H9 (cell line): ENCODE results near the gene AGTRAP. TPM values are rescaled to one million over a fixed set of nuclear protein-coding genes. Genes with fewer than 3 reads are reported as not detected.

Experiments used
- DNase-seq: peaks from one replicate; pipeline ENCODE4 v3.0.0-alpha.2; 2017
- H2AFZ ChIP-seq: one replicate; pipeline ENCODE4 v1.6.1; 2013; ENCODE audit warnings: mild to moderate bottlenecking, low read length, control low read depth, moderate library complexity
- H2AK5ac ChIP-seq: 2 replicates; pipeline ENCODE4 v1.6.1; 2013; ENCODE audit warnings: low read length, control low read depth, mixed read lengths; ENCODE audit not compliant: insufficient read length
- H2BK120ac ChIP-seq: one replicate; pipeline ENCODE4 v1.6.1; 2013; ENCODE audit warnings: low read depth, mild to moderate bottlenecking, low read length, control low read depth, inconsistent platforms; ENCODE audit not compliant: poor library complexity, severe bottlenecking
- H2BK12ac ChIP-seq: 2 replicates; pipeline ENCODE4 v1.6.1; 2013; ENCODE audit warnings: low read length, control low read depth, mixed read lengths, low read depth; ENCODE audit not compliant: insufficient read length
- H2BK15ac ChIP-seq: 2 replicates; pipeline ENCODE4 v1.6.1; 2013; ENCODE audit warnings: low read depth, low read length, control low read depth
- H2BK20ac ChIP-seq: one replicate; pipeline ENCODE4 v1.6.1; 2013; ENCODE audit warnings: low read depth, mild to moderate bottlenecking, low read length, control low read depth, inconsistent platforms; ENCODE audit not compliant: poor library complexity, severe bottlenecking
- H2BK5ac ChIP-seq: 2 replicates; pipeline ENCODE4 v1.6.1; 2013; ENCODE audit warnings: low read length, control low read depth, mixed read lengths; ENCODE audit not compliant: insufficient read length
- H3K14ac ChIP-seq: 2 replicates; pipeline ENCODE4 v1.6.1; 2013; ENCODE audit warnings: low read length, control low read depth; ENCODE audit not compliant: insufficient read depth
- H3K18ac ChIP-seq: 2 replicates; pipeline ENCODE4 v1.6.1; 2013; ENCODE audit warnings: low read depth, mild to moderate bottlenecking, mixed read lengths, low read length, control low read depth; ENCODE audit not compliant: insufficient read length
- H3K23ac ChIP-seq: 2 replicates; pipeline ENCODE4 v1.6.1; 2013; ENCODE audit warnings: low read length, control low read depth, mixed read lengths, low read depth; ENCODE audit not compliant: insufficient read length
- H3K23me2 ChIP-seq: 2 replicates; pipeline ENCODE4 v1.6.1; 2013; ENCODE audit warnings: low read depth, mild to moderate bottlenecking, mixed read lengths, low read length, control low read depth; ENCODE audit not compliant: insufficient read length, poor library complexity, severe bottlenecking
- H3K27ac ChIP-seq: 2 replicates; pipeline ENCODE4 v1.5.1; 2013; ENCODE audit warnings: low read length, control low read depth, mixed read lengths, low read depth; ENCODE audit not compliant: insufficient read length
- H3K27me3 ChIP-seq: 2 replicates; pipeline ENCODE4 v1.6.1; 2013; ENCODE audit warnings: low read length, control low read depth, inconsistent platforms; ENCODE audit not compliant: insufficient read depth
- H3K4ac ChIP-seq: 2 replicates; pipeline ENCODE4 v1.6.1; 2013; ENCODE audit warnings: low read depth, mild to moderate bottlenecking, control low read depth, inconsistent platforms, low read length, moderate library complexity
- H3K4me1 ChIP-seq: 2 replicates; pipeline ENCODE4 v1.6.1; 2013; ENCODE audit warnings: low read length, control low read depth, inconsistent platforms; ENCODE audit not compliant: insufficient read depth
- H3K4me2 ChIP-seq: 2 replicates; pipeline ENCODE4 v1.6.1; 2013; ENCODE audit warnings: low read length, control low read depth, mixed read lengths; ENCODE audit not compliant: insufficient read length, insufficient read depth
- H3K56ac ChIP-seq: 2 replicates; pipeline ENCODE4 v1.6.1; 2013; ENCODE audit warnings: low read depth, mild to moderate bottlenecking, mixed read lengths, low read length, control low read depth; ENCODE audit not compliant: insufficient read length
- H3K79me1 ChIP-seq: 2 replicates; pipeline ENCODE4 v1.6.1; 2013; ENCODE audit warnings: low read depth, mild to moderate bottlenecking, moderate library complexity, low read length, control low read depth, inconsistent platforms; ENCODE audit not compliant: insufficient read depth, poor library complexity, severe bottlenecking
- H3K79me2 ChIP-seq: 2 replicates; pipeline ENCODE4 v1.6.1; 2013; ENCODE audit warnings: low read length, control low read depth, inconsistent platforms; ENCODE audit not compliant: insufficient read depth
- H3K9ac ChIP-seq: 2 replicates; pipeline ENCODE4 v1.6.1; 2013; ENCODE audit warnings: low read length, control low read depth, mixed read lengths; ENCODE audit not compliant: insufficient read length; ENCODE audit errors: extremely low read depth
- H3K9me3 ChIP-seq: one replicate; pipeline ENCODE4 v1.6.1; 2013; ENCODE audit warnings: low read depth, low read length, inconsistent platforms; ENCODE audit not compliant: control insufficient read depth
- H3T11ph ChIP-seq: one replicate; pipeline ENCODE4 v1.6.1; 2013; ENCODE audit warnings: mild to moderate bottlenecking, low read length, control low read depth, inconsistent platforms
- H4K20me1 ChIP-seq: one replicate; pipeline ENCODE4 v1.6.1; 2013; ENCODE audit not compliant: control insufficient read depth, insufficient read length, insufficient read depth
- H4K5ac ChIP-seq: 2 replicates; pipeline ENCODE4 v1.6.1; 2013; ENCODE audit warnings: low read depth, mild to moderate bottlenecking, mixed read lengths, low read length, control low read depth; ENCODE audit not compliant: insufficient read length
- H4K8ac ChIP-seq: replicated peaks from 2 replicates; pipeline ENCODE4 v1.6.1; 2013; ENCODE audit warnings: low read length, control low read depth, mixed read lengths, low read depth; ENCODE audit not compliant: insufficient read length
- H4K91ac ChIP-seq: 2 replicates; pipeline ENCODE4 v1.6.1; 2013; ENCODE audit warnings: low read depth, mild to moderate bottlenecking, moderate library complexity, mixed read lengths, low read length, control low read depth; ENCODE audit not compliant: insufficient read length
- H3K27ac Mint-ChIP-seq, 3 experiments: 2 replicates in 2 of 3; 3 replicates in 1 of 3; pipeline ENCODE4 v1.8.0; 2020 to 2021; ENCODE audit warnings: mixed read lengths in 3 of 3, mild to moderate bottlenecking in 1 of 3, moderate library complexity in 1 of 3
- H3K27me3 Mint-ChIP-seq: 2 replicates; pipeline ENCODE4 v1.8.0; 2021; ENCODE audit warnings: low read depth, mild to moderate bottlenecking, moderate library complexity, mixed read lengths
- H3K36me3 Mint-ChIP-seq, 3 experiments: 2 replicates in 2 of 3; 3 replicates in 1 of 3; pipeline ENCODE4 v1.8.0; 2020 to 2021; ENCODE audit warnings: low read depth in 3 of 3, mixed read lengths in 3 of 3; ENCODE audit not compliant: insufficient read depth in 1 of 3
- H3K4me1 Mint-ChIP-seq, 2 experiments: 2 replicates each; pipeline ENCODE4 v1.8.0; 2020; ENCODE audit warnings: mixed read lengths in 2 of 2
- H3K4me3 Mint-ChIP-seq, 2 experiments: 2 replicates in 1 of 2; 3 replicates in 1 of 2; pipeline ENCODE4 v1.8.0; 2020 to 2021; ENCODE audit warnings: mild to moderate bottlenecking in 2 of 2, mixed read lengths in 2 of 2, moderate library complexity in 1 of 2
- H3K9me3 Mint-ChIP-seq, 2 experiments: 2 replicates in 1 of 2; 3 replicates in 1 of 2; pipeline ENCODE4 v1.8.0; 2020; ENCODE audit warnings: mild to moderate bottlenecking in 2 of 2, mixed read lengths in 2 of 2, moderate library complexity in 1 of 2
- CTCF ChIP-seq: fragments of 200-600 bp; sonication (generic); conservative IDR thresholded peaks from 3 replicates; pipeline ENCODE4 v1.8.0; 2021; ENCODE audit warnings: antibody characterized with exemption, mild to moderate bottlenecking
- WGBS: extraction: QIAGEN DNeasy Blood & Tissue Kit; methylation state at CpG from one replicate; pipeline ENCODE4 v1.1.7; 2013; ENCODE audit warnings: missing lambda C conversion rate, low lambda C conversion rate, mixed read lengths; ENCODE audit not compliant: insufficient read length; ENCODE audit errors: extremely low coverage; 5-methylcytosine and 5-hydroxymethylcytosine counted together
- total RNA-seq: library from RNA; stranded (reverse); gene quantifications from 2 replicates; pipeline ENCODE4 v1.2.1, GENCODE V29; 2021

AGTRAP gene
- total RNA-seq, 1 experiment from 2014 or later, result 60.9 TPM

- H3K4me2 ChIP-seq, result peak overlapping the region; percentile 39
- H3K23me2 ChIP-seq, result peaks cover 3% of the 10 kb centered on the region
- H3K27me3 ChIP-seq, result no peaks in the 10 kb centered on the region
- no peak overlapping the region for H2BK5ac ChIP-seq
- H3K14ac ChIP-seq, result no peak overlapping the region; the same call in 1 of the 2 replicates
- H3K79me1 ChIP-seq, result no peaks in the 10 kb centered on the region
- no peak overlapping the region for H2AFZ ChIP-seq
- no peak overlapping the region for H2BK20ac ChIP-seq
- no CpG with 5 or more reads among the region's 17 CpGs for WGBS
- no peak overlapping the region for H3K56ac ChIP-seq
- peak; percentile 62 for DNase-seq
- no peak overlapping the region for H4K91ac ChIP-seq
- no peak overlapping the region for H4K8ac ChIP-seq
- no peaks in the 10 kb centered on the region for H3K9me3 ChIP-seq
- H2BK12ac ChIP-seq, result no peak overlapping the region
- Mint-ChIP-seq H3K27ac (peak overlapping the region in 2 of 3 experiments; percentile 5 to 28; a peak in 2 of 7 replicates), H3K27me3 (no peaks in the 10 kb centered on the region; the same call in none of the 2 replicates), H3K9me3 (no peaks in the 10 kb centered on the region; a peak in 1 of 5 replicates), H3K36me3 (no peaks in the 10 kb centered on the region), H3K4me3 (peak overlapping the region in 1 of 2 experiments; percentile 62; a peak in 3 of 5 replicates), H3K4me1 (peaks cover 34 to 38% of the 10 kb centered on the region in 2 experiments)
- no peak overlapping the region for H3K4ac ChIP-seq
- H2BK15ac ChIP-seq, result no peak overlapping the region
- H2AK5ac ChIP-seq, result no peak overlapping the region
- H3K4me1 ChIP-seq, result peaks cover 6% of the 10 kb centered on the region; the same call in 1 of the 2 replicates
- H3K27ac ChIP-seq, result no peak overlapping the region
- H3K79me2 ChIP-seq, result no peaks in the 10 kb centered on the region
- TF ChIP-seq CTCF, result no peak
- H4K20me1 ChIP-seq, result no peaks in the 10 kb centered on the region
- no peak overlapping the region for H3K18ac ChIP-seq
- H3K23ac ChIP-seq, result no peak overlapping the region
- H3K9ac ChIP-seq, result no peak overlapping the region
- H4K5ac ChIP-seq, result no peak overlapping the region
- no peak overlapping the region for H2BK120ac ChIP-seq
- H3T11ph ChIP-seq, result no peak overlapping the region
These were observed 4.1 kb upstream of the AGTRAP start for GRCh38 chr1:11731691-11732283.
